Hypothalamus (tissue), 51 donors: ENCODE data around the gene DIP2C.
"Not testable (repeated sequence)": the region's sequence is repeated elsewhere in the genome, so short reads cannot be mapped to it uniquely, and the experiment has no call there.

Source experiments
- DNase-seq, 51 donors: peaks; one replicate each; lab custom pipeline; 2025; lab: John Stamatoyannopoulos, UW

Gene DIP2C

GRCh38 chr10:371515-371914, 318.0 kb downstream of the DIP2C start:
- DNase-seq, result no peak

GRCh38 chr10:370449-370825, 319.0 kb downstream of the DIP2C start:
- no peak for DNase-seq

- no peak for DNase-seq
Measured at GRCh38 chr10:369684-370448, 319.6 kb downstream of the DIP2C start.

- no peak for DNase-seq
Measured at GRCh38 chr10:369221-369683, 320.2 kb downstream of the DIP2C start.

GRCh38 chr10:368579-369220, 320.8 kb downstream of the DIP2C start:
- DNase-seq, result no peak

- DNase-seq, result not testable (repeated sequence)
Measured at GRCh38 chr10:368107-368506, 321.4 kb downstream of the DIP2C start.

GRCh38 chr10:367636-368035, 321.8 kb downstream of the DIP2C start:
- DNase-seq, result no peak

GRCh38 chr10:366186-366585, 323.3 kb downstream of the DIP2C start:
- DNase-seq, result no peak

GRCh38 chr10:364267-364775, 325.1 kb downstream of the DIP2C start:
- DNase-seq, result no peak

GRCh38 chr10:363152-363551, 326.3 kb downstream of the DIP2C start:
- DNase-seq, result no peak

GRCh38 chr10:361203-362081, 328.0 kb downstream of the DIP2C start:
- DNase-seq, result peak in 1 of 51 donors; percentile 14

- DNase-seq, result no peak
Measured at GRCh38 chr10:360653-361052, 328.8 kb downstream of the DIP2C start.

- peak in 3 of 51 donors; percentile 19 to 26 (median 23) for DNase-seq
Measured at GRCh38 chr10:359762-360161, 329.7 kb downstream of the DIP2C start.

- peak in 11 of 51 donors; percentile 10 to 47 (median 33) for DNase-seq
Measured at GRCh38 chr10:359093-359492, 330.4 kb downstream of the DIP2C start.

- no peak for DNase-seq
Measured at GRCh38 chr10:357201-357950, 332.1 kb downstream of the DIP2C start.

GRCh38 chr10:356452-356851, 333.0 kb downstream of the DIP2C start:
- no peak for DNase-seq

GRCh38 chr10:354901-355617, 334.4 kb downstream of the DIP2C start:
- DNase-seq, result no peak

- DNase-seq, result no peak
Measured at GRCh38 chr10:352476-353235, 336.8 kb downstream of the DIP2C start.
